B cell (primary cell): ENCODE measurements around the gene TMOD2. TPM values are rescaled to one million over a fixed set of nuclear protein-coding genes. Genes with fewer than 3 reads are reported as not detected.
A peak's percentile ranks its signal among the peaks of the same experiment; 100 is the strongest.

Experiments
- ATAC-seq: fragments of 200-7000 bp; cut with Tn5 transposase; one replicate; pipeline ENCODE4 v1.10.0; 2021; ENCODE audit warnings: low read depth, mild to moderate bottlenecking, moderate number of reproducible peaks, moderate library complexity
- CTCF ChIA-PET: fragments of 350-600 bp; sonication (Branson Sonifier 250); formaldehyde crosslinking; loops from one replicate; lab custom pipeline; 2021; ENCODE audit warnings: antibody characterized with exemption, inconsistent platforms; lab: Charles Lee
- POLR2A ChIA-PET: fragments of 350-600 bp; sonication (Branson Sonifier 250); formaldehyde crosslinking; loops from one replicate; lab custom pipeline; 2021; ENCODE audit warnings: antibody characterized with exemption; lab: Charles Lee
- DNase-seq: peaks from one replicate; pipeline ENCODE4 v3.0.0; 2013
- H2AFZ ChIP-seq: 2 replicates; pipeline ENCODE4 v1.6.1; 2012; ENCODE audit warnings: mild to moderate bottlenecking, low read depth, low read length; ENCODE audit not compliant: insufficient read depth, poor library complexity, severe bottlenecking
- H3K27ac ChIP-seq, 2 donors: 1 replicate in 1 of 2; 2 replicates in 1 of 2; pipeline ENCODE4 v1.5.1; 2012 to 2013; ENCODE audit warnings: low read length in 2 of 2, mild to moderate bottlenecking in 2 of 2, moderate library complexity in 1 of 2
- H3K27me3 ChIP-seq, 4 experiments: fragments of 200-600 bp in 1 of 4; sonication (generic) in 1 of 4; replicated peaks in 1 of 4; 1 replicate in 2 of 4; 2 replicates in 2 of 4; pipeline versions ENCODE4 v1.6.1 to v1.7.0; 2013 to 2016; ENCODE audit warnings: low read length in 3 of 4, mild to moderate bottlenecking in 2 of 4, mixed read lengths in 1 of 4, moderate library complexity in 1 of 4; ENCODE audit not compliant: insufficient read depth in 4 of 4, control insufficient read depth in 3 of 4; ENCODE audit errors: control extremely low read depth in 1 of 4
- H3K36me3 ChIP-seq, 2 experiments: replicated peaks in 1 of 2; 1 replicate in 1 of 2; 2 replicates in 1 of 2; pipeline versions ENCODE4 v1.6.1 to v1.7.1; 2013; ENCODE audit warnings: low read length in 1 of 2; ENCODE audit not compliant: insufficient read depth in 2 of 2, control insufficient read depth in 1 of 2; ENCODE audit errors: control extremely low read depth in 1 of 2, extremely low read depth in 1 of 2
- H3K4me1 ChIP-seq, 2 donors: fragments of 200-600 bp in 1 of 2; sonication (generic) in 1 of 2; 1 replicate in 1 of 2; 2 replicates in 1 of 2; pipeline versions ENCODE4 v1.5.1 to v1.6.1; 2013 to 2017; ENCODE audit warnings: low read length in 2 of 2; ENCODE audit not compliant: control insufficient read depth in 2 of 2, insufficient read depth in 2 of 2
- H3K4me2 ChIP-seq: replicated peaks from 2 replicates; pipeline ENCODE3; 2012; ENCODE audit warnings: mild to moderate bottlenecking, low read depth, low read length; ENCODE audit not compliant: poor library complexity, severe bottlenecking
- H3K4me3 ChIP-seq, 5 experiments: fragments of 200-600 bp in 1 of 5; sonication (generic) in 1 of 5; 1 replicate in 3 of 5; 2 replicates in 2 of 5; pipeline versions ENCODE4 v1.5.1 to v1.7.0; 2011 to 2016; ENCODE audit warnings: low read length in 4 of 5, mild to moderate bottlenecking in 4 of 5, low read depth in 2 of 5, control low read depth in 1 of 5, moderate library complexity in 1 of 5; ENCODE audit not compliant: insufficient read depth in 1 of 5; ENCODE audit errors: control extremely low read depth in 1 of 5, extremely low read depth in 1 of 5
- H3K79me2 ChIP-seq: fragments of 200-600 bp; sonication (generic); one replicate; pipeline ENCODE4 v1.6.0; 2016; ENCODE audit warnings: low read length; ENCODE audit not compliant: control insufficient read depth, insufficient read depth
- H3K9ac ChIP-seq: fragments of 200-600 bp; sonication (generic); 2 replicates; pipeline ENCODE4 v1.6.1; 2017; ENCODE audit warnings: mild to moderate bottlenecking, low read length, moderate library complexity
- H3K9me3 ChIP-seq, 3 donors: one replicate each; pipeline versions ENCODE4 v1.6.1 to v1.7.1; 2013; ENCODE audit warnings: low read length in 2 of 3; ENCODE audit not compliant: control insufficient read depth in 2 of 3, insufficient read depth in 1 of 3; ENCODE audit errors: control extremely low read depth in 1 of 3
- H4K20me1 ChIP-seq: 2 replicates; pipeline ENCODE4 v1.6.0; 2012; ENCODE audit warnings: mild to moderate bottlenecking, low read length; ENCODE audit not compliant: insufficient read depth, control insufficient read depth, poor library complexity, severe bottlenecking
- H3K27ac Mint-ChIP-seq: one replicate; pipeline ENCODE4 v1.8.0; 2021; ENCODE audit warnings: mixed read lengths
- H3K27me3 Mint-ChIP-seq: one replicate; pipeline ENCODE4 v1.8.0; 2021; ENCODE audit warnings: mixed read lengths
- H3K4me1 Mint-ChIP-seq: one replicate; pipeline ENCODE4 v1.8.0; 2021; ENCODE audit warnings: mixed read lengths
- H3K4me3 Mint-ChIP-seq: one replicate; pipeline ENCODE4 v1.8.0; 2021; ENCODE audit warnings: mixed read lengths
- H3K9me3 Mint-ChIP-seq: one replicate; pipeline ENCODE4 v1.8.0; 2022; ENCODE audit warnings: mixed read lengths; ENCODE audit not compliant: insufficient read depth
- EZH2 ChIP-seq: IDR thresholded peaks from 2 replicates; pipeline ENCODE4 v1.6.1; 2012; ENCODE audit warnings: borderline replicate concordance, low read depth, mild to moderate bottlenecking, moderate library complexity, low read length; ENCODE audit not compliant: insufficient read depth, poor library complexity, severe bottlenecking
- WGBS: methylation state at CpG from one replicate; pipeline ENCODE4 v1.1.5; 2013; ENCODE audit warnings: missing lambda C conversion rate; ENCODE audit not compliant: insufficient coverage; 5-methylcytosine and 5-hydroxymethylcytosine counted together
- intact Hi-C: fragments of 100-400 bp; cut with micrococcal nuclease; formaldehyde crosslinking; loops from one replicate; pipeline ENCODE4 v1.10.0; 2022
- polyA plus RNA-seq: library from polyadenylated mRNA; depleted of rRNA; stranded (reverse); fragments of >200 nt; gene quantifications from 2 replicates; pipeline ENCODE4 v1.2.3, GENCODE V29; 2012
- total RNA-seq, 2 donors: library from RNA; stranded (reverse); fragments of 120-200 nt in 1 of 2; gene quantifications; 1 replicate in 1 of 2; 2 replicates in 1 of 2; pipeline versions ENCODE4 v1.2.3 to v1.2.4, GENCODE V29; 2013 to 2022
- TF ChIP-seq, protein P1 (sequence below): fragments of 200-600 bp; IDR thresholded peaks from one replicate; pipeline ENCODE4 v1.8.0; 2022; ENCODE audit warnings: antibody characterized with exemption, mild to moderate bottlenecking

Gene TMOD2
- total and polyA plus RNA-seq, 2 donors (not counting 1 experiment from before 2014, with no cell fraction given): 5.7 to 25.9 TPM

- peaks cover 77% of the 10 kb centered on the region for H3K4me1 Mint-ChIP-seq
- intact Hi-C loops: no loop called here
- ChIA-PET CTCF (interaction anchor here (1.9 kb wide), 1 partner anchor 61 kb away, joined by 4 read pairs; no protein-coding TSS in a partner anchor), POLR2A (no interaction called here)
- Histone ChIP-seq H3K9ac (peak overlapping the region; percentile 35), H3K36me3 (no peaks in the 10 kb centered on the region), H3K27ac (peak overlapping the region; percentile 7 to 47), H3K9me3 (no peaks in the 10 kb centered on the region), H4K20me1 (peaks cover 63% of the 10 kb centered on the region), H3K4me2 (peak overlapping the region; percentile 54), H3K27me3 (no peaks in the 10 kb centered on the region), H2AFZ (peak overlapping the region; percentile 39), H3K4me3 (no peak overlapping the region), H3K4me1 (peaks cover 32 to 36% of the 10 kb centered on the region in 2 donors), H3K79me2 (peaks cover 99% of the 10 kb centered on the region)
- H3K9me3 Mint-ChIP-seq: no peaks in the 10 kb centered on the region
- H3K27ac Mint-ChIP-seq: peak overlapping the region; percentile 42
- TF ChIP-seq, protein P1, sequence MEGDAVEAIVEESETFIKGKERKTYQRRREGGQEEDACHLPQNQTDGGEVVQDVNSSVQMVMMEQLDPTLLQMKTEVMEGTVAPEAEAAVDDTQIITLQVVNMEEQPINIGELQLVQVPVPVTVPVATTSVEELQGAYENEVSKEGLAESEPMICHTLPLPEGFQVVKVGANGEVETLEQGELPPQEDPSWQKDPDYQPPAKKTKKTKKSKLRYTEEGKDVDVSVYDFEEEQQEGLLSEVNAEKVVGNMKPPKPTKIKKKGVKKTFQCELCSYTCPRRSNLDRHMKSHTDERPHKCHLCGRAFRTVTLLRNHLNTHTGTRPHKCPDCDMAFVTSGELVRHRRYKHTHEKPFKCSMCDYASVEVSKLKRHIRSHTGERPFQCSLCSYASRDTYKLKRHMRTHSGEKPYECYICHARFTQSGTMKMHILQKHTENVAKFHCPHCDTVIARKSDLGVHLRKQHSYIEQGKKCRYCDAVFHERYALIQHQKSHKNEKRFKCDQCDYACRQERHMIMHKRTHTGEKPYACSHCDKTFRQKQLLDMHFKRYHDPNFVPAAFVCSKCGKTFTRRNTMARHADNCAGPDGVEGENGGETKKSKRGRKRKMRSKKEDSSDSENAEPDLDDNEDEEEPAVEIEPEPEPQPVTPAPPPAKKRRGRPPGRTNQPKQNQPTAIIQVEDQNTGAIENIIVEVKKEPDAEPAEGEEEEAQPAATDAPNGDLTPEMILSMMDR: no peak
- TF ChIP-seq EZH2: no peak
- H3K27me3 Mint-ChIP-seq: no peaks in the 10 kb centered on the region
- ATAC-seq (peak; percentile 60), DNase-seq (peak; percentile 34)
- no CpG with 5 or more reads among the region's 4 CpGs for WGBS
- peak overlapping the region; percentile 57 for H3K4me3 Mint-ChIP-seq
Observed at GRCh38 chr15:51837792-51838251, 86.4 kb downstream of the TMOD2 start.

- POLR2A ChIA-PET: no interaction called here
- H3K9ac ChIP-seq: peak overlapping the region; percentile 35
- Mint-ChIP-seq H3K4me1 (peaks cover 79% of the 10 kb centered on the region), H3K4me3 (peak overlapping the region; percentile 57), H3K27ac (no peak overlapping the region), H3K9me3 (no peaks in the 10 kb centered on the region), H3K27me3 (no peaks in the 10 kb centered on the region)
- H3K36me3 ChIP-seq: no peaks in the 10 kb centered on the region
- peaks cover 63% of the 10 kb centered on the region for H4K20me1 ChIP-seq
- H3K9me3 ChIP-seq: no peaks in the 10 kb centered on the region
- TF ChIP-seq, protein P1: no peak
- no peak for TF ChIP-seq EZH2
- WGBS: no CpG with 5 or more reads among the region's 2 CpGs
- peak overlapping the region; percentile 39 for H2AFZ ChIP-seq
- DNase-seq (no peak), ATAC-seq (no peak)
- intact Hi-C loops: no loop called here
- peak overlapping the region in 1 of 2 donors; percentile 47 for H3K27ac ChIP-seq
- peaks cover 99% of the 10 kb centered on the region for H3K79me2 ChIP-seq
- no peaks in the 10 kb centered on the region for H3K27me3 ChIP-seq
- no peak overlapping the region for H3K4me3 ChIP-seq
- H3K4me2 ChIP-seq: peak overlapping the region; percentile 54
- H3K4me1 ChIP-seq: peaks cover 36 to 40% of the 10 kb centered on the region in 2 donors
- CTCF ChIA-PET: interaction anchor here (1.9 kb wide), 1 partner anchor 62 kb away, joined by 4 read pairs; no protein-coding TSS in a partner anchor
Observed at GRCh38 chr15:51838270-51838669, 86.9 kb downstream of the TMOD2 start.
